ENCODE results near the gene RGS16. TPM values are rescaled to one million over a fixed set of nuclear protein-coding genes. Genes with fewer than 3 reads are reported as not detected.

Gene RGS16
- total RNA-seq, 5 donors from 2014 or later (not counting 1 experiment from before 2014, with no cell fraction given) = 2.9 to 15.6 (median 4.6) TPM

GRCh38 chr1:182607566-182607965, 3.4 kb upstream of the RGS16 start:
- 67% methylated on average over 1 of the region's 1 CpG for WGBS (ENCODE audit: insufficient coverage)

GRCh38 chr1:182603646-182604174, 479 bp downstream of the RGS16 start:
- Mint-ChIP-seq H3K27me3 (peaks cover under 1 to 6% of the 10 kb centered on the region in 2 donors), H3K4me3 (peak overlapping the region; percentile 71 to 82 (median 81)), H3K9me3 (no peaks in the 10 kb centered on the region), H3K4me1 (peaks cover 0 to 10% (median 6%) of the 10 kb centered on the region in 3 donors), H3K36me3 (peaks cover 4% of the 10 kb centered on the region), H3K27ac (peak overlapping the region in 1 of 2 donors; percentile 80)
- Histone ChIP-seq H3K4me3 (ENCODE audit: control insufficient read depth in 1 of 2, extremely low read depth in 1 of 2, low read length in 1 of 2) (peak overlapping the region; percentile 33 to 55), H3K9me3 (no peaks in the 10 kb centered on the region), H3K27me3 (replicated peaks in 1 of 2; ENCODE audit: control insufficient read depth in 2 of 2, extremely low read depth in 1 of 2, insufficient read depth in 2 of 2, low read length in 1 of 2) (peaks cover 0 to 7% of the 10 kb centered on the region in 2 experiments), H3K27ac (ENCODE audit: low read length) (peak overlapping the region; percentile 31), H3K36me3 (ENCODE audit: control insufficient read depth in 2 of 2, extremely low read depth in 1 of 2, insufficient read depth in 1 of 2, low read length in 1 of 2) (peaks cover 0 to 2% of the 10 kb centered on the region in 2 donors), H3K4me1 (ENCODE audit: control insufficient read depth in 1 of 2, extremely low read depth in 1 of 2, insufficient read depth in 2 of 2, low read length in 2 of 2) (peaks cover 12 to 25% of the 10 kb centered on the region in 2 experiments)
- WGBS (ENCODE audit: insufficient coverage) = 2% methylated on average over 8 of the region's 12 CpGs
- ChIA-PET POLR2A (interaction anchor here (0.6 to 1.5 kb wide), 6 partner anchors 9 to 260 kb away, joined by 3 to 8 read pairs (median 4); partner anchors contain the start of gene RNASEL (in 1 of the 2)), CTCF (interaction anchor here (0.6 to 11.7 kb wide), 18 partner anchors 9 to 672 kb away, joined by 3 to 257 read pairs (median 5); partner anchors contain the start of genes NPL (in 1 of the 2) and RNASEL (in 1 of the 2))
- ATAC-seq (replicated peaks in 1 of 4) (peak; percentile 6 to 16 (median 10)), DNase-seq (no peak)

More at GRCh38 chr1:182607566-182607965, 3.4 kb upstream of the RGS16 start:
- Histone ChIP-seq H3K4me1 (ENCODE audit: control insufficient read depth in 1 of 2, extremely low read depth in 1 of 2, insufficient read depth in 2 of 2, low read length in 2 of 2) (peaks cover 10 to 20% of the 10 kb centered on the region in 2 experiments), H3K36me3 (ENCODE audit: control insufficient read depth in 2 of 2, extremely low read depth in 1 of 2, insufficient read depth in 1 of 2, low read length in 1 of 2) (no peaks in the 10 kb centered on the region), H3K4me3 (ENCODE audit: control insufficient read depth in 1 of 2, extremely low read depth in 1 of 2, low read length in 1 of 2) (no peak overlapping the region), H3K9me3 (no peaks in the 10 kb centered on the region), H3K27ac (ENCODE audit: low read length) (no peak overlapping the region), H3K27me3 (replicated peaks in 1 of 2; ENCODE audit: control insufficient read depth in 2 of 2, extremely low read depth in 1 of 2, insufficient read depth in 2 of 2, low read length in 1 of 2) (peaks cover 0 to 31% of the 10 kb centered on the region in 2 experiments)
- Mint-ChIP-seq H3K4me1 (peaks cover 0 to 10% (median 6%) of the 10 kb centered on the region in 3 donors), H3K36me3 (no peaks in the 10 kb centered on the region), H3K27ac (no peak overlapping the region), H3K27me3 (peaks cover 15 to 18% of the 10 kb centered on the region in 2 donors), H3K9me3 (no peaks in the 10 kb centered on the region), H3K4me3 (no peak overlapping the region)
- ATAC-seq (replicated peaks in 1 of 4) = no peak
- ChIA-PET CTCF (interaction anchor here in 1 of 2 donors (1.2 to 1.7 kb wide), 6 partner anchors 8 to 179 kb away, joined by 3 to 7 read pairs (median 3); no protein-coding TSS in a partner anchor), POLR2A (interaction anchor here (0.6 kb wide), 2 partner anchors 9 to 149 kb away, joined by 4 to 7 read pairs; no protein-coding TSS in a partner anchor)
- DNase-seq = no peak

GRCh38 chr1:182602935-182603645, 1.1 kb downstream of the RGS16 start:
- peak in 2 of 35 experiments; percentile 28 to 60 for DNase-seq
- ChIA-PET CTCF (interaction anchor here (0.6 to 11.7 kb wide), 19 partner anchors 9 to 672 kb away, joined by 3 to 257 read pairs (median 5); partner anchors contain the start of genes NPL (in 1 of the 2) and RNASEL (in 1 of the 2)), POLR2A (interaction anchor here (0.7 to 1.5 kb wide), 5 partner anchors 9 to 260 kb away, joined by 3 to 8 read pairs (median 3); partner anchors contain the start of gene RNASEL (in 1 of the 2))
- Histone ChIP-seq H3K9me3 (no peaks in the 10 kb centered on the region), H3K36me3 (ENCODE audit: control insufficient read depth in 2 of 2, extremely low read depth in 1 of 2, insufficient read depth in 1 of 2, low read length in 1 of 2) (peaks cover 0 to 2% of the 10 kb centered on the region in 2 donors), H3K27me3 (replicated peaks in 1 of 2; ENCODE audit: control insufficient read depth in 2 of 2, extremely low read depth in 1 of 2, insufficient read depth in 2 of 2, low read length in 1 of 2) (peaks cover 0 to 7% of the 10 kb centered on the region in 2 experiments), H3K4me1 (ENCODE audit: control insufficient read depth in 1 of 2, extremely low read depth in 1 of 2, insufficient read depth in 2 of 2, low read length in 2 of 2) (peaks cover 12 to 25% of the 10 kb centered on the region in 2 experiments), H3K27ac (ENCODE audit: low read length) (peak overlapping the region; percentile 31), H3K4me3 (ENCODE audit: control insufficient read depth in 1 of 2, extremely low read depth in 1 of 2, low read length in 1 of 2) (peak overlapping the region in 1 of 2 donors; percentile 55)
- ATAC-seq (replicated peaks in 1 of 4) = peak in 3 of 4 experiments; percentile 14 to 54 (median 17)
- no peaks in the 10 kb centered on the region for H3K9me3 Mint-ChIP-seq
- peak overlapping the region; percentile 71 to 82 (median 81) for H3K4me3 Mint-ChIP-seq
- peaks cover 0 to under 1% of the 10 kb centered on the region in 2 donors for H3K27me3 Mint-ChIP-seq
- peaks cover 4% of the 10 kb centered on the region for H3K36me3 Mint-ChIP-seq
- 74% methylated on average over 9 of the region's 10 CpGs for WGBS (ENCODE audit: insufficient coverage)
- H3K4me1 Mint-ChIP-seq = peaks cover 0 to 10% (median 6%) of the 10 kb centered on the region in 3 donors
- H3K27ac Mint-ChIP-seq = peak overlapping the region in 1 of 2 donors; percentile 80

GRCh38 chr1:182601913-182602312, 2.3 kb downstream of the RGS16 start:
- peak overlapping the region; percentile 4 for H3K27ac ChIP-seq (ENCODE audit: low read length)
- no peak for DNase-seq

GRCh38 chr1:182601416-182601786, 2.8 kb downstream of the RGS16 start:
- Histone ChIP-seq H3K27ac (ENCODE audit: low read length) (peak overlapping the region; percentile 4), H3K4me3 (ENCODE audit: control insufficient read depth in 1 of 2, extremely low read depth in 1 of 2, low read length in 1 of 2) (no peak overlapping the region), H3K9me3 (no peaks in the 10 kb centered on the region), H3K4me1 (ENCODE audit: control insufficient read depth in 1 of 2, extremely low read depth in 1 of 2, insufficient read depth in 2 of 2, low read length in 2 of 2) (peaks cover 12 to 25% of the 10 kb centered on the region in 2 experiments), H3K36me3 (ENCODE audit: control insufficient read depth in 2 of 2, extremely low read depth in 1 of 2, insufficient read depth in 1 of 2, low read length in 1 of 2) (peaks cover 0 to 2% of the 10 kb centered on the region in 2 donors), H3K27me3 (replicated peaks in 1 of 2; ENCODE audit: control insufficient read depth in 2 of 2, extremely low read depth in 1 of 2, insufficient read depth in 2 of 2, low read length in 1 of 2) (peaks cover 0 to 7% of the 10 kb centered on the region in 2 experiments)
- H3K36me3 Mint-ChIP-seq = peaks cover 4% of the 10 kb centered on the region
- CTCF ChIA-PET = interaction anchor here (0.5 to 11.7 kb wide), 17 partner anchors 9 to 1218 kb away, joined by 3 to 257 read pairs (median 4); partner anchors contain the start of genes DHX9 (in 1 of the 2), NPL (in 1 of the 2) and RNASEL (in 1 of the 2)
- POLR2A ChIA-PET = interaction anchor here in 1 of 2 donors (0.7 kb wide), 2 partner anchors 14 to 15 kb away, joined by 3 to 4 read pairs; no protein-coding TSS in a partner anchor
- H3K27me3 Mint-ChIP-seq = no peaks in the 10 kb centered on the region
- ATAC-seq (replicated peaks in 1 of 4) (peak in 1 of 4 experiments; percentile 21), DNase-seq (peak; percentile 24 to 89 (median 52))
- no peak overlapping the region for H3K27ac Mint-ChIP-seq
- no peak overlapping the region for H3K4me3 Mint-ChIP-seq
- 19% methylated on average over 4 of the region's 6 CpGs for WGBS (ENCODE audit: insufficient coverage)
- H3K4me1 Mint-ChIP-seq = peaks cover 0 to 8% (median 3%) of the 10 kb centered on the region in 3 donors
- no peaks in the 10 kb centered on the region for H3K9me3 Mint-ChIP-seq

More at GRCh38 chr1:182601913-182602312, 2.3 kb downstream of the RGS16 start:
- Mint-ChIP-seq H3K9me3 (no peaks in the 10 kb centered on the region), H3K27me3 (no peaks in the 10 kb centered on the region), H3K36me3 (peaks cover 4% of the 10 kb centered on the region), H3K27ac (no peak overlapping the region), H3K4me1 (peaks cover 0 to 8% (median 3%) of the 10 kb centered on the region in 3 donors), H3K4me3 (no peak overlapping the region)
- ATAC-seq (replicated peaks in 1 of 4) = no peak
- H3K4me3 ChIP-seq (ENCODE audit: control insufficient read depth in 1 of 2, extremely low read depth in 1 of 2, low read length in 1 of 2) = no peak overlapping the region
- WGBS (ENCODE audit: insufficient coverage) = no CpG with 5 or more reads among the region's 4 CpGs
- CTCF ChIA-PET = interaction anchor here (0.6 to 11.7 kb wide), 8 partner anchors 13 to 237 kb away, joined by 3 to 257 read pairs (median 9); partner anchors contain the start of genes DHX9 (in 1 of the 2), NPL (in 1 of the 2) and RNASEL (in 1 of the 2)
- peaks cover 0 to 2% of the 10 kb centered on the region in 2 donors for H3K36me3 ChIP-seq (ENCODE audit: control insufficient read depth in 2 of 2, extremely low read depth in 1 of 2, insufficient read depth in 1 of 2, low read length in 1 of 2)
- no peaks in the 10 kb centered on the region for H3K9me3 ChIP-seq
- H3K4me1 ChIP-seq (ENCODE audit: control insufficient read depth in 1 of 2, extremely low read depth in 1 of 2, insufficient read depth in 2 of 2, low read length in 2 of 2) = peaks cover 12 to 25% of the 10 kb centered on the region in 2 experiments
- peaks cover 0 to 7% of the 10 kb centered on the region in 2 experiments for H3K27me3 ChIP-seq (replicated peaks in 1 of 2; ENCODE audit: control insufficient read depth in 2 of 2, extremely low read depth in 1 of 2, insufficient read depth in 2 of 2, low read length in 1 of 2)
- POLR2A ChIA-PET = interaction anchor here in 1 of 2 donors (0.6 kb wide), 1 partner anchor 195 kb away, joined by 3 read pairs; no protein-coding TSS in a partner anchor
